Parathyroid adenoma (tissue), 2 donors: ENCODE results near the gene KRTAP1-1.

Source experiments
- H2AFZ ChIP-seq: fragments of 300-600 bp; sonication (generic); one replicate; pipeline ENCODE4 v1.7.0; 2017; ENCODE audit warnings: antibody characterized with exemption, mild to moderate bottlenecking
- H3K27ac ChIP-seq: fragments of 300-600 bp; sonication (generic); one replicate; pipeline ENCODE4 v1.7.0; 2017
- H3K27me3 ChIP-seq: fragments of 300-600 bp; sonication (generic); one replicate; pipeline ENCODE4 v1.7.0; 2017; ENCODE audit warnings: low read length; ENCODE audit not compliant: control insufficient read depth, insufficient read depth
- H3K36me3 ChIP-seq: fragments of 300-600 bp; sonication (generic); one replicate; pipeline ENCODE4 v1.7.0; 2017; ENCODE audit warnings: low read length; ENCODE audit not compliant: control insufficient read depth, insufficient read depth
- H3K4me1 ChIP-seq: fragments of 300-600 bp; sonication (generic); one replicate; pipeline ENCODE4 v1.7.0; 2017; ENCODE audit warnings: control low read depth
- H3K4me2 ChIP-seq: fragments of 300-600 bp; sonication (generic); one replicate; pipeline ENCODE4 v1.7.0; 2017; ENCODE audit warnings: low read length
- H3K4me3 ChIP-seq: fragments of 300-600 bp; sonication (generic); one replicate; pipeline ENCODE4 v1.7.0; 2017; ENCODE audit warnings: low read depth, low read length
- H3K79me2 ChIP-seq: fragments of 300-600 bp; sonication (generic); one replicate; pipeline ENCODE4 v1.7.0; 2017; ENCODE audit warnings: control low read depth
- H3K9ac ChIP-seq: fragments of 300-600 bp; sonication (generic); one replicate; pipeline ENCODE4 v1.7.0; 2017; ENCODE audit warnings: mild to moderate bottlenecking
- H3K9me3 ChIP-seq: fragments of 300-600 bp; sonication (generic); one replicate; pipeline ENCODE4 v1.7.0; 2017; ENCODE audit warnings: low read length; ENCODE audit not compliant: control insufficient read depth
- CTCF ChIP-seq: fragments of 300-600 bp; sonication (generic); IDR thresholded peaks from one replicate; pipeline ENCODE4 v1.7.0; 2017; ENCODE audit warnings: antibody characterized with exemption, mild to moderate bottlenecking
- donor health status: primary hyperparathyroidism.

KRTAP1-1 gene

GRCh38 chr17:40995116-40995515 is 46.1 kb downstream of the KRTAP1-1 start:
- H3K36me3 ChIP-seq, result no peaks in the 10 kb centered on the region
- no peaks in the 10 kb centered on the region for H3K4me1 ChIP-seq
- no peak overlapping the region for H3K9ac ChIP-seq
- no peak for TF ChIP-seq CTCF
- H3K27ac ChIP-seq, result no peak overlapping the region
- H3K4me3 ChIP-seq, result no peak overlapping the region
- H3K27me3 ChIP-seq, result no peaks in the 10 kb centered on the region
- no peak overlapping the region for H2AFZ ChIP-seq
- H3K4me2 ChIP-seq, result no peak overlapping the region
- no peaks in the 10 kb centered on the region for H3K79me2 ChIP-seq
- H3K9me3 ChIP-seq, result no peaks in the 10 kb centered on the region

- Histone ChIP-seq H3K9ac (no peak within 1 kb of the TSS), H3K9me3 (no peaks in the 10 kb centered on the region), H3K4me3 (no peak within 1 kb of the TSS), H3K4me1 (no peaks in the 10 kb centered on the region), H3K27ac (no peak within 1 kb of the TSS), H3K27me3 (no peaks in the 10 kb centered on the region), H3K79me2 (no peaks in the 10 kb centered on the region), H3K4me2 (no peak within 1 kb of the TSS), H2AFZ (no peak within 1 kb of the TSS), H3K36me3 (no peaks in the 10 kb centered on the region)
- TF ChIP-seq CTCF, result no peak
Observed at GRCh38 chr17:40993839-40994238, 47.4 kb downstream of the KRTAP1-1 start, which contains the start of gene KRTAP3-3. Gene KRTAP3-3, minus strand, starts transcription at chr17:40994164. Its CDS starts 67 bp downstream, at chr17:40994097.

- Histone ChIP-seq H3K27me3 (no peaks in the 10 kb centered on the region), H2AFZ (no peak overlapping the region), H3K9ac (no peak overlapping the region), H3K4me3 (no peak overlapping the region), H3K9me3 (no peaks in the 10 kb centered on the region), H3K27ac (no peak overlapping the region), H3K4me1 (no peaks in the 10 kb centered on the region), H3K4me2 (no peak overlapping the region), H3K79me2 (no peaks in the 10 kb centered on the region), H3K36me3 (no peaks in the 10 kb centered on the region)
- no peak for TF ChIP-seq CTCF
Observed at GRCh38 chr17:40993084-40993483, 48.2 kb downstream of the KRTAP1-1 start.

- no peaks in the 10 kb centered on the region for H3K9me3 ChIP-seq
- no peaks in the 10 kb centered on the region for H3K36me3 ChIP-seq
- TF ChIP-seq CTCF, result no peak
- no peak overlapping the region for H3K4me3 ChIP-seq
- no peaks in the 10 kb centered on the region for H3K4me1 ChIP-seq
- no peak overlapping the region for H3K4me2 ChIP-seq
- no peaks in the 10 kb centered on the region for H3K79me2 ChIP-seq
- H2AFZ ChIP-seq, result no peak overlapping the region
- H3K9ac ChIP-seq, result no peak overlapping the region
- no peaks in the 10 kb centered on the region for H3K27me3 ChIP-seq
- no peak overlapping the region for H3K27ac ChIP-seq
Observed at GRCh38 chr17:40992666-40993065, 48.6 kb downstream of the KRTAP1-1 start.
